ENCODE results near the gene SFTA2. TPM values are rescaled to one million over a fixed set of nuclear protein-coding genes. Genes with fewer than 3 reads are reported as not detected.

SFTA2 gene
- polyA plus RNA-seq (not detected in 2 replicates), polyA minus RNA-seq (not detected in 2 replicates)

DNA sequence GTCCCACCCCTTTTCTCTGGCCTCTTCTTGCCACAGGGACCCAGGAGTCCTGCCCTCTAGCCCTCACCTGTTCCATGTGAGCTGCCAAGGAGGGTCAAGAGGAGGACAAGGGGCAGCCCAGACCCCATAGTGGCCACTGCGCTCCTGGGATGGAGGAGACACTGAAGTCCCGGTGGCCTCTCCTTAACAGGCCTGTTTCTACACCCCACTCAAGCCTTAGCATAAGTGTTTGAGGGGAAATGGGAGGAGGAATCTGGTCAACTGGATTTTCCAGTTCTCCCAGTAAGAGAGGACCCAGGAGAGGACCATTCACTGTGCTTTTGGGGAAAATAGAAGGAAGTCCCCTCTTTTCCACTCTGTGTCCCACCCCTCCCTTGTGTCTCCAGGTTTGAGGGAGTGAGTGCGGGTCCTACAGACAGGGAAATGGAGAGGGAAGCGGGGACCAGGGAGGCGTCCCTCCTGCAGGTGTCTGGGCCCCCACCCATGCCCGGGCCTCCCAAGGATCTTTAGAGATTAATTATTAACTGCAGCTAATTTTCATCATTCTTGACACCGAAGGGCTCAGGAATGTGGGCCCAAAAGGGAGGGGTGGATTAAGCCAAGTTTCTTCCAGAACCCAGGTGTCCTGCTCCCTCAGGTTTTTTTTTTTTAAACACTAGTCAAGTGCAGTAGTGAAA is at the start of gene SFTA2:
TSS of gene SFTA2 (minus strand) at position 202 of the 677 bp plus-strand sequence. CDS start at position 128, 74 bp downstream.
- H3K9me3 ChIP-seq (ENCODE audit: low read length): no peaks in the 10 kb centered on the region
- no peak within 1 kb of the TSS for H2AFZ ChIP-seq (ENCODE audit: low read depth, low read length)
- H3K27ac ChIP-seq (ENCODE audit: low read length): no peak within 1 kb of the TSS
- no peaks in the 10 kb centered on the region for H3K9me2 ChIP-seq (ENCODE audit: insufficient read depth, low read length)
- H3K36me3 ChIP-seq (ENCODE audit: insufficient read depth, low read length): no peaks in the 10 kb centered on the region
- TF ChIP-seq, protein P1, sequence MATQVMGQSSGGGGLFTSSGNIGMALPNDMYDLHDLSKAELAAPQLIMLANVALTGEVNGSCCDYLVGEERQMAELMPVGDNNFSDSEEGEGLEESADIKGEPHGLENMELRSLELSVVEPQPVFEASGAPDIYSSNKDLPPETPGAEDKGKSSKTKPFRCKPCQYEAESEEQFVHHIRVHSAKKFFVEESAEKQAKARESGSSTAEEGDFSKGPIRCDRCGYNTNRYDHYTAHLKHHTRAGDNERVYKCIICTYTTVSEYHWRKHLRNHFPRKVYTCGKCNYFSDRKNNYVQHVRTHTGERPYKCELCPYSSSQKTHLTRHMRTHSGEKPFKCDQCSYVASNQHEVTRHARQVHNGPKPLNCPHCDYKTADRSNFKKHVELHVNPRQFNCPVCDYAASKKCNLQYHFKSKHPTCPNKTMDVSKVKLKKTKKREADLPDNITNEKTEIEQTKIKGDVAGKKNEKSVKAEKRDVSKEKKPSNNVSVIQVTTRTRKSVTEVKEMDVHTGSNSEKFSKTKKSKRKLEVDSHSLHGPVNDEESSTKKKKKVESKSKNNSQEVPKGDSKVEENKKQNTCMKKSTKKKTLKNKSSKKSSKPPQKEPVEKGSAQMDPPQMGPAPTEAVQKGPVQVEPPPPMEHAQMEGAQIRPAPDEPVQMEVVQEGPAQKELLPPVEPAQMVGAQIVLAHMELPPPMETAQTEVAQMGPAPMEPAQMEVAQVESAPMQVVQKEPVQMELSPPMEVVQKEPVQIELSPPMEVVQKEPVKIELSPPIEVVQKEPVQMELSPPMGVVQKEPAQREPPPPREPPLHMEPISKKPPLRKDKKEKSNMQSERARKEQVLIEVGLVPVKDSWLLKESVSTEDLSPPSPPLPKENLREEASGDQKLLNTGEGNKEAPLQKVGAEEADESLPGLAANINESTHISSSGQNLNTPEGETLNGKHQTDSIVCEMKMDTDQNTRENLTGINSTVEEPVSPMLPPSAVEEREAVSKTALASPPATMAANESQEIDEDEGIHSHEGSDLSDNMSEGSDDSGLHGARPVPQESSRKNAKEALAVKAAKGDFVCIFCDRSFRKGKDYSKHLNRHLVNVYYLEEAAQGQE (IDR thresholded peaks at IDR 0.05; ENCODE audit: borderline replicate concordance): no peak
- TF ChIP-seq SMC3 (conservative IDR thresholded peaks at IDR 0.05; ENCODE audit: poor library complexity) (no peak), POLR2AphosphoS5 (IDR thresholded peaks at IDR 0.05) (no peak), EZH2 (IDR thresholded peaks at IDR 0.05; ENCODE audit: borderline replicate concordance, insufficient read depth, low read length, poor library complexity, severe bottlenecking) (no peak), EP300 (conservative IDR thresholded peaks at IDR 0.05; ENCODE audit: poor library complexity, severe bottlenecking) (no peak), RAD21 (conservative IDR thresholded peaks at IDR 0.05) (no peak), TAF1 (IDR thresholded peaks at IDR 0.05; ENCODE audit: low read depth) (no peak), MXI1 (conservative IDR thresholded peaks at IDR 0.05; ENCODE audit: poor library complexity, severe bottlenecking) (no peak)
- TF ChIP-seq, protein P2, sequence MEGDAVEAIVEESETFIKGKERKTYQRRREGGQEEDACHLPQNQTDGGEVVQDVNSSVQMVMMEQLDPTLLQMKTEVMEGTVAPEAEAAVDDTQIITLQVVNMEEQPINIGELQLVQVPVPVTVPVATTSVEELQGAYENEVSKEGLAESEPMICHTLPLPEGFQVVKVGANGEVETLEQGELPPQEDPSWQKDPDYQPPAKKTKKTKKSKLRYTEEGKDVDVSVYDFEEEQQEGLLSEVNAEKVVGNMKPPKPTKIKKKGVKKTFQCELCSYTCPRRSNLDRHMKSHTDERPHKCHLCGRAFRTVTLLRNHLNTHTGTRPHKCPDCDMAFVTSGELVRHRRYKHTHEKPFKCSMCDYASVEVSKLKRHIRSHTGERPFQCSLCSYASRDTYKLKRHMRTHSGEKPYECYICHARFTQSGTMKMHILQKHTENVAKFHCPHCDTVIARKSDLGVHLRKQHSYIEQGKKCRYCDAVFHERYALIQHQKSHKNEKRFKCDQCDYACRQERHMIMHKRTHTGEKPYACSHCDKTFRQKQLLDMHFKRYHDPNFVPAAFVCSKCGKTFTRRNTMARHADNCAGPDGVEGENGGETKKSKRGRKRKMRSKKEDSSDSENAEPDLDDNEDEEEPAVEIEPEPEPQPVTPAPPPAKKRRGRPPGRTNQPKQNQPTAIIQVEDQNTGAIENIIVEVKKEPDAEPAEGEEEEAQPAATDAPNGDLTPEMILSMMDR (IDR thresholded peaks at IDR 0.05; ENCODE audit: poor library complexity, severe bottlenecking): no peak
- H3K4me2 ChIP-seq (ENCODE audit: low read length): no peak within 1 kb of the TSS
- H3K27me3 ChIP-seq (ENCODE audit: insufficient read depth, low read depth, low read length): no peaks in the 10 kb centered on the region
- no peaks in the 10 kb centered on the region for H3K79me2 ChIP-seq (replicated peaks; ENCODE audit: insufficient read depth, low read length)
- H3K4me3 ChIP-seq (ENCODE audit: low read length): no peak within 1 kb of the TSS
- H4K20me1 ChIP-seq (ENCODE audit: insufficient read depth): no peaks in the 10 kb centered on the region
- no peak within 1 kb of the TSS for H3K9ac ChIP-seq (ENCODE audit: low read length)
- no peaks in the 10 kb centered on the region for H3F3A ChIP-seq (ENCODE audit: insufficient read depth, low read length, poor library complexity, severe bottlenecking)

DNA sequence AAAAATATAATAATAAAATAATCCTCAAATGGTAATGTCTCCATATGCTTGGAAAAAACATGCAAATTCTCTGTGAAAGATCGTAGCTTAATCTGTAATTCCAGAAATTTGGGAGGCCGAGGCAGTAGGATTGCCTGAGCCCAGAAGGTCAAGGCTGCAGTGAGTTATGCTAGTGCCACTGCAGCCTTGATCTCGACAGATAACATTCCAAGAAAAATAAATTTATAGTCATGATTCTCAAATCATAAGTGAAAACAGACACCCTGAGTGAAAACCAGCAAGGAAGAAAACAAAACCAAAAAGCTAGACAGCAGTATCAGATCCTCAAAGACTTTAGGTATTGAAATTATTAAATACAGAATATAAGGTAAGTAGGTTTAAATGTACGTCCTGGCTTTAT is 47.7 kb upstream of the SFTA2 start:
- Histone ChIP-seq H3K9me3 (ENCODE audit: low read length) (no peaks in the 10 kb centered on the region), H3K27me3 (ENCODE audit: insufficient read depth, low read depth, low read length) (no peaks in the 10 kb centered on the region), H3K36me3 (ENCODE audit: insufficient read depth, low read length) (no peaks in the 10 kb centered on the region), H3K27ac (ENCODE audit: low read length) (no peak overlapping the region), H3K9ac (ENCODE audit: low read length) (no peak overlapping the region), H3K79me2 (replicated peaks; ENCODE audit: insufficient read depth, low read length) (no peaks in the 10 kb centered on the region), H2AFZ (ENCODE audit: low read depth, low read length) (no peak overlapping the region), H4K20me1 (ENCODE audit: insufficient read depth) (no peaks in the 10 kb centered on the region), H3K9me2 (ENCODE audit: insufficient read depth, low read length) (no peaks in the 10 kb centered on the region), H3K4me2 (ENCODE audit: low read length) (no peak overlapping the region), H3K4me3 (ENCODE audit: low read length) (no peak overlapping the region), H3F3A (ENCODE audit: insufficient read depth, low read length, poor library complexity, severe bottlenecking) (no peaks in the 10 kb centered on the region)
- TF ChIP-seq, protein P1 (IDR thresholded peaks at IDR 0.05; ENCODE audit: borderline replicate concordance): no peak
- no peak for TF ChIP-seq POLR2AphosphoS5 (IDR thresholded peaks at IDR 0.05)
- TF ChIP-seq, protein P2 (IDR thresholded peaks at IDR 0.05; ENCODE audit: poor library complexity, severe bottlenecking): no peak
- no peak for TF ChIP-seq EZH2 (IDR thresholded peaks at IDR 0.05; ENCODE audit: borderline replicate concordance, insufficient read depth, low read length, poor library complexity, severe bottlenecking)
- no peak for TF ChIP-seq EP300 (conservative IDR thresholded peaks at IDR 0.05; ENCODE audit: poor library complexity, severe bottlenecking)
- no peak for TF ChIP-seq TAF1 (IDR thresholded peaks at IDR 0.05; ENCODE audit: low read depth)
- no peak for TF ChIP-seq MXI1 (conservative IDR thresholded peaks at IDR 0.05; ENCODE audit: poor library complexity, severe bottlenecking)
- TF ChIP-seq RAD21 (conservative IDR thresholded peaks at IDR 0.05): no peak
- no peak for TF ChIP-seq SMC3 (conservative IDR thresholded peaks at IDR 0.05; ENCODE audit: poor library complexity)
